IPS DF 6.9 (cell line): ENCODE data around the gene IQCN.

ENCODE experiments used
- DNase-seq: peaks from one replicate; pipeline ENCODE4 v3.0.0-alpha.2; 2013; ENCODE audit warnings: low read depth, low spot score
- H3K27ac ChIP-seq: one replicate; pipeline ENCODE4 v1.5.1; 2013; ENCODE audit warnings: low read length, control low read depth
- H3K27me3 ChIP-seq: 2 replicates; pipeline ENCODE4 v1.6.1; 2013; ENCODE audit warnings: mild to moderate bottlenecking, low read length; ENCODE audit not compliant: control insufficient read depth, insufficient read depth
- H3K36me3 ChIP-seq: 2 replicates; pipeline ENCODE4 v1.6.1; 2013; ENCODE audit warnings: low read length; ENCODE audit not compliant: control insufficient read depth, insufficient read depth
- H3K4me1 ChIP-seq: 2 replicates; pipeline ENCODE4 v1.6.1; 2013; ENCODE audit warnings: low read length; ENCODE audit not compliant: control insufficient read depth, insufficient read depth
- H3K4me3 ChIP-seq: 2 replicates; pipeline ENCODE4 v1.5.1; 2013; ENCODE audit warnings: mild to moderate bottlenecking, low read length
- H3K9me3 ChIP-seq: 2 replicates; pipeline ENCODE4 v1.6.1; 2013; ENCODE audit warnings: low read length, inconsistent platforms; ENCODE audit not compliant: control insufficient read depth, insufficient read depth
- WGBS: extraction: QIAGEN DNeasy Blood & Tissue Kit; methylation state at CpG from one replicate; pipeline ENCODE4 v1.1.7; 2013; ENCODE audit warnings: mixed read lengths, missing lambda C conversion rate; ENCODE audit not compliant: insufficient read length, insufficient coverage; 5-methylcytosine and 5-hydroxymethylcytosine counted together

The IQCN gene, protein sequence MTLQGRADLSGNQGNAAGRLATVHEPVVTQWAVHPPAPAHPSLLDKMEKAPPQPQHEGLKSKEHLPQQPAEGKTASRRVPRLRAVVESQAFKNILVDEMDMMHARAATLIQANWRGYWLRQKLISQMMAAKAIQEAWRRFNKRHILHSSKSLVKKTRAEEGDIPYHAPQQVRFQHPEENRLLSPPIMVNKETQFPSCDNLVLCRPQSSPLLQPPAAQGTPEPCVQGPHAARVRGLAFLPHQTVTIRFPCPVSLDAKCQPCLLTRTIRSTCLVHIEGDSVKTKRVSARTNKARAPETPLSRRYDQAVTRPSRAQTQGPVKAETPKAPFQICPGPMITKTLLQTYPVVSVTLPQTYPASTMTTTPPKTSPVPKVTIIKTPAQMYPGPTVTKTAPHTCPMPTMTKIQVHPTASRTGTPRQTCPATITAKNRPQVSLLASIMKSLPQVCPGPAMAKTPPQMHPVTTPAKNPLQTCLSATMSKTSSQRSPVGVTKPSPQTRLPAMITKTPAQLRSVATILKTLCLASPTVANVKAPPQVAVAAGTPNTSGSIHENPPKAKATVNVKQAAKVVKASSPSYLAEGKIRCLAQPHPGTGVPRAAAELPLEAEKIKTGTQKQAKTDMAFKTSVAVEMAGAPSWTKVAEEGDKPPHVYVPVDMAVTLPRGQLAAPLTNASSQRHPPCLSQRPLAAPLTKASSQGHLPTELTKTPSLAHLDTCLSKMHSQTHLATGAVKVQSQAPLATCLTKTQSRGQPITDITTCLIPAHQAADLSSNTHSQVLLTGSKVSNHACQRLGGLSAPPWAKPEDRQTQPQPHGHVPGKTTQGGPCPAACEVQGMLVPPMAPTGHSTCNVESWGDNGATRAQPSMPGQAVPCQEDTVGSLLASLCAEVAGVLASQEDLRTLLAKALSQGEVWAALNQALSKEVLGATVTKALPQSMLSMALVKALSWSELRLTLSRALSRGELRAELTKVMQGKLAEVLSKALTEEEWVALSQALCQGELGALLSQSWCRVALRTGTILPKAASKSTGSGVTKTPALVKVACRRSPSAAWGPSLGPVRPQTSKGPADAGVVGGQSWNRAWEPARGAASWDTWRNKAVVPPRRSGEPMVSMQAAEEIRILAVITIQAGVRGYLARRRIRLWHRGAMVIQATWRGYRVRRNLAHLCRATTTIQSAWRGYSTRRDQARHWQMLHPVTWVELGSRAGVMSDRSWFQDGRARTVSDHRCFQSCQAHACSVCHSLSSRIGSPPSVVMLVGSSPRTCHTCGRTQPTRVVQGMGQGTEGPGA (N-terminal part only)

DNA sequence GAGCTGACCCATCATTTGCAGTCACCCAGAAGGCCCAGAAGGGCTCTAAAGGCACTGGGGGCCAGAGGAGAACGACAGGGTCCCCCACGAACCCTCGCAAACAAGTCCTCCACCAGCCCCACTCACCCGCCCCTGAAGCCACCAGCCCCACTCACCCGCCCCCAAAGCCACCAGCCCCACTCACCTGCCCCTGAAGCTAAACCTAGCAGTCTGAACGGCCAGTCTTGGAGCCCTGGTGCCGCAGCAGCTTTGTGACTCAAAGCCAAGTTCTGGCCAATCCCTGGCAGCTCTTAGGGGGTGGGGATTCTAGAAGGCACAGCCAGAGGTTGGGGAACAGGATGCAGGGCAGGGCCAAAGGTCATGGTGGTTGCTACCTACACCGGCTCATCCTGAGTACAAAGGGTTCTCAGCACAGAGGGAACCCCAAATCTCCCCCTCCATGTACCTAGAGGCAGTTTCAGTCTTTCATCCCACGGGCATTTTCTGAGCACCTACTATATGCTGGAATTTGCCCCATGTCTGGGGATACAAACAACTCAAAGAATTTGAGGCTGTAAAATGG, at the start of gene IQCN:
Gene IQCN, minus strand, starts transcription at position 234 of the 562 bp plus-strand sequence. CDS start 4,974 bp downstream, outside the sequence.
- DNase-seq, result no peak
- Histone ChIP-seq H3K27me3 (no peaks in the 10 kb centered on the region), H3K27ac (no peak within 1 kb of the TSS), H3K4me1 (no peaks in the 10 kb centered on the region), H3K9me3 (no peaks in the 10 kb centered on the region), H3K36me3 (no peaks in the 10 kb centered on the region; the same call in 1 of the 2 replicates), H3K4me3 (no peak within 1 kb of the TSS)
- no CpG with 5 or more reads among the region's 9 CpGs for WGBS

DNA sequence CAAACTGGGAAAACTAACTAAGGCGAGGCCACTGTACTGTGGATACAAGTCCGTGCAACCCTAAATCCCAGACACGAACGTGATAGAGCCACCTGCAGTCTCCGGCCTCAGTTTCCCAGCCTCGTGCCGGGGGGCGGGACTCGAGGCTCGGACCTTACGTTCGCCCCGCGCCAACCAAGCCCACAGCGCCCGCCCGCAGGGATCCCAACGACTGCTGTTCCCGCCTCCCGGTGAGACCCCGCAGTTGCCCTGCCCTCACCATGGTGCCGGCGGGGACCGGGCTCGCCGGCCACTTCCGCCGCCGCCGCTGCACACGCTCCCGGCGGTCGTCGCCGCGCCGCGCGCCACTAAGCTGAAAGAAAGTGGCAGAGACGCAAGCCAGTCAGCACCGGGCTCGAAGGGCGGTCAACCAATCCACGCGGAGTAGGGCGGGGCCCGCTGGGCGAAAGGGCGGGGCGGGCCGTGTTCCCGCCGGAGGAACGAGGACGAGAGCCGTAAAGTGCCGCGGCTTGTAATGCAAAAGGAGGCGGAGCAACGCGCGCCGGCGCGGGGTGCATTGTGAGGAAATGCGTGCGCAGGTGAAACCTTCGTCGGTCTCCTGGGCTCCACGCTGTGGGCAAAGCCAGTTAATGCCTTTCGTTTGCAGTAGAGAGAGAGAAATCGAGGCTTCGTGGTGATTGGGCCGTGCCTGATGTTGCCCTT, 48.7 kb upstream of the IQCN start, which contains the start of gene LSM4:
Gene LSM4, minus strand, starts transcription at position 318 of the 702 bp plus-strand sequence. Its CDS starts 56 bp downstream, at position 262.
- Histone ChIP-seq H3K27ac (no peak within 1 kb of the TSS), H3K27me3 (no peaks in the 10 kb centered on the region), H3K36me3 (no peaks in the 10 kb centered on the region), H3K4me1 (no peaks in the 10 kb centered on the region), H3K4me3 (peak within 1 kb of the TSS; percentile 65; the same call in 1 of the 2 replicates), H3K9me3 (no peaks in the 10 kb centered on the region)
- no CpG with 5 or more reads among the region's 75 CpGs for WGBS
- DNase-seq, result peak; percentile 98

DNA sequence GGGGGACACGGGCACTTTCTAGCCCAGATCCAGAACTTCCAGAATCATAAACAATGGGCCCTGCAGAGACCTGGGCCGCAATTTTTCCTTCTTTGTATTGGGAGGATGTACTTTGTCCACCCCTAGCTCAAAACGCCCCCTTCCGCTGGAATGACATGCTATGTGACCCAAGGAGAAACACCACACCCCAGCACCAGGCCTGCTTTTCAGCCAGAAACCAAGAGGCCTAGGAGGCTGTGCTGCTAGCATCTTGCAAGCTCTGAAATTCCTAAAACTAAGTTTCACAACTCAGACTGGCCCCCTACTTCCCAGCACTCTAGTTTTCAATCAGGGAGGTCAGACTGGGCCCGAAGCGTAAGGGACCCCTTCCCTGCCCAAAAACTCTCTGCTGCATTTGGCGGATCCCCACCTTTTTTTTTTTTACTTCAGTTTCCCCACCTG, 48.1 kb upstream of the IQCN start:
- Histone ChIP-seq H3K36me3 (no peaks in the 10 kb centered on the region), H3K9me3 (no peaks in the 10 kb centered on the region), H3K4me3 (peak overlapping the region; percentile 65; the same call in 1 of the 2 replicates), H3K27me3 (no peaks in the 10 kb centered on the region), H3K27ac (no peak overlapping the region), H3K4me1 (no peaks in the 10 kb centered on the region)
- no peak for DNase-seq
- WGBS, result no CpG with 5 or more reads among the region's 7 CpGs

DNA sequence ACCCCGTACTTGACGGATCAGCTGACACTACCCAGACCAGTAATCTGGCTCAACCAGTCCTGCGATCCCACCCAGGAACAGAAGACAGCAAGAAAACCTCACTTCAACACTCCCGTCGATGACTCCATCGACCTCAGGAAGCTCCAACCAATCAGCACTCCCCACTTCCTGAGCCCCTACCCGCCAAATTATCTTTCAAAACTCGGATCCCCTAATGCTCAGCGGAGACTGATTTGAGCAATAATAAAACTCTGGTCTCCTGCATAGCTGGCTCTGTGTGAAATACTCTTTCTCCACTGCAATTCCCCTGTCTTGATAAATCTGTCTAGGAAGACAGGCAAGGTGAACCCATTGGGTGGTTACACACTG, 47.5 kb upstream of the IQCN start:
- H3K4me1 ChIP-seq, result no peaks in the 10 kb centered on the region
- DNase-seq, result no peak
- H3K27ac ChIP-seq, result no peak overlapping the region
- H3K4me3 ChIP-seq, result no peak overlapping the region; the same call in 1 of the 2 replicates
- H3K27me3 ChIP-seq, result no peaks in the 10 kb centered on the region
- WGBS, result no CpG with 5 or more reads among the region's 9 CpGs
- H3K36me3 ChIP-seq, result no peaks in the 10 kb centered on the region
- no peaks in the 10 kb centered on the region for H3K9me3 ChIP-seq

DNA sequence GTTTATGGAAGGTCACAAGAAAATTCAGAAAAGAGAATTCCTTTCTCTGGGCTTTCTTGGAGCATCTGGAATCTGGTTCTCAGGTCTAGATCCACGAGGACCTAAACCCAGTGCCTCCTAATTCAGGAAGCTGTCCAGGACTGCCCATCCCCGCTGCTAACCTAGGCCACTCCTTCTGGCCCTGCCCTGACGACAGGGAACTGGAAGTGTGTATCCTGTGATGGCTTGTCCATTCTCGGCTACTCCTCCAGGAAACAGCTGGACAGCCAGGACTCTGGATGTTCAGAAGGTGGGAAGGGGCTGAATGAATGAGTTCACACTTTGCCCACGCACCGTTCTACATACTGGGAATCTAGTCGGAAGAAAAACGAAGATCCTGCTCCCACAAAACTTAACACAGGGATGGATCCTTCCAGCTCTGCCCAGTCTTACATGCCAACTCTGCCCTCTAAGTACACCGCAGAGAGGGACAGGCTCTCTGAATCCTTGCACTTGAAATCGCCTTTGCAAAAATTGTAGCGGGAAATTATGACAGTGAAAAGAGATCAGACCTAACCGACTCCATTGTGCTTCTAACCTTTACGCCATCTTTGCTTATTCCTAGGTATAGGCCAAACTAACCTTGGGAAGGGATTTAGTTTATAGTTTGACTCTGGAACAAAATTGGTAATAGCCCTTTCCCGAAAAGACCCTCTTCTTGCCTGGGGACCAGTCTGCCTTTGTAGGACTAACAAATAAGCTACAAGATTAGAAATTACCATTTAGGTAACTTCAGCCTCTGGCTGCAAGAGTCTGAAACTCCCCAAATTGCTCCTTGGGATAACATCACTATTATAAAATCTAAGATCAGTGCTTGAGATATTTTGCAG, 46.8 kb upstream of the IQCN start:
- Histone ChIP-seq H3K4me3 (no peak overlapping the region), H3K9me3 (no peaks in the 10 kb centered on the region), H3K27ac (no peak overlapping the region), H3K27me3 (no peaks in the 10 kb centered on the region), H3K36me3 (no peaks in the 10 kb centered on the region), H3K4me1 (no peaks in the 10 kb centered on the region)
- WGBS, result no CpG with 5 or more reads among the region's 14 CpGs
- no peak for DNase-seq

DNA sequence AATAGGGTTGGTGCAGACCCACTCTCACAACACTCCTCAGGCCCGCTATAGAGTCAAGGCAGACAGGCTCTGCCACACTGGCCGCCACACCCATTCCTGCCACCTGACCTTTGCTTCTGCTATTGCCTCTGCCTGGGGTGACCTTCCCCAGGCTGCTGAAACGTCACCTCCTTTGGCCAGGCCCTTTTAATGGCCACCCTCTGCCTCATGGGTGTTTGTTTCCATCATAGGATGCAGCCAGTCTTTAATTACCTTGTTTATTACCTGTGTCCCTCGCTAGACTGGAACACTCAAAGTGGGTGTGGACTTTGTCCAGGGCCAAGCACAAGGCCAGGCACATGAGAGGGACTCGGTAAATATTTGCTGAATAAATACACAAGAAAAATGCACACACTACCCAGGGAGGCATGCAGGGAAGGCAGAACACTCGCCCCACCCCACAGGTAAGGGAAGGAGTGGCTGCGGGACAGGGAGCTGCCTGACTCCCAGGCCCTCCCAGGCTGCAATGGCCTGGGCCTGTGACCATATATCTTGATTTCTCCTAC, 45.4 kb upstream of the IQCN start:
- Histone ChIP-seq H3K27ac (no peak overlapping the region), H3K4me1 (no peaks in the 10 kb centered on the region), H3K9me3 (no peaks in the 10 kb centered on the region), H3K4me3 (no peak overlapping the region), H3K36me3 (no peaks in the 10 kb centered on the region), H3K27me3 (no peaks in the 10 kb centered on the region)
- no CpG with 5 or more reads among the region's 7 CpGs for WGBS
- DNase-seq, result no peak

DNA sequence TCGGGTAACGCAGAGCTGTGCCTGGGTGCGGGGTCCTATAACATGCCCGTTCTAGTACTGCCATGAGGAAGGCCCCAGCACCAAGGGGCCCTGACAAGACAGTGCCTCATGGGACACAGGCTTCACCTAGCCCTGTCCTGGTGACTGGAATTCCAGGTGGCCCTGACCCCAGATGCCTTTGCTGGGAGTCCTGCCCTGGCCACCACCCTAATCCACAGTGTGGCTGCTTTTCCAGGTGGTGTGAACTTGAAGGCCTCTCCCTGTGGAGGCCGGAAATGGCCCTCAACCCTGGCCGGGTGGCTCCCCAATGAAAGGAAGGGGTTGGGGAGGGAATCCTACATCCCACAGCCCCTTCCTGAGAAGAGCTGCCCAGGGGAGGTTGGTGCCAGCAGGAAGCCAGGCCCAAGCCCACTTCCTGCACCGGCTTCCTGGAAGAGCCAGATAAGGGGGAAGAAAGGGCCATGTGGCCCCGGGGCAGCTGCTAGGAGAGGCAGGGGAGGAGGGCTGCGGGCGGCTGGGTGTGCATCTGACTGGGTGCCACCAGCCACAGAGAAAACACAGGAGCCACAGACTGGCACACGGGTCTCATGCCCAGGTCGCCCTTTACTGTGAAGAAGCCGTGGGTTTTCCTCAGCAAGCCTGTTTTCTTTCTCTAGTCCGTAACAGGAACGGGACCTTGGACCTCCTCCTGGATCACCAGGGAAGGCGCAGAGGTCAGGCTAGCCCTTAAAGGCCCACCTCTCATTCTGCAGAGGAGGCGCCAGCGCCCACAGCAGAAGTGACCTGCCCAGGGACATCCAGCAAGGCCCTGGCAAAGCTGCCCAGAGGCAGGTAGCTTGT, 43.9 kb upstream of the IQCN start:
- H3K36me3 ChIP-seq, result 0 out of 2 replicates have a peak, but pooled peaks cover under 1% of the 10 kb centered on the region
- H3K9me3 ChIP-seq, result no peaks in the 10 kb centered on the region
- no peak for DNase-seq
- no peak overlapping the region for H3K27ac ChIP-seq
- WGBS, result no CpG with 5 or more reads among the region's 18 CpGs
- H3K4me1 ChIP-seq, result no peaks in the 10 kb centered on the region
- no peaks in the 10 kb centered on the region for H3K27me3 ChIP-seq
- no peak overlapping the region for H3K4me3 ChIP-seq

DNA sequence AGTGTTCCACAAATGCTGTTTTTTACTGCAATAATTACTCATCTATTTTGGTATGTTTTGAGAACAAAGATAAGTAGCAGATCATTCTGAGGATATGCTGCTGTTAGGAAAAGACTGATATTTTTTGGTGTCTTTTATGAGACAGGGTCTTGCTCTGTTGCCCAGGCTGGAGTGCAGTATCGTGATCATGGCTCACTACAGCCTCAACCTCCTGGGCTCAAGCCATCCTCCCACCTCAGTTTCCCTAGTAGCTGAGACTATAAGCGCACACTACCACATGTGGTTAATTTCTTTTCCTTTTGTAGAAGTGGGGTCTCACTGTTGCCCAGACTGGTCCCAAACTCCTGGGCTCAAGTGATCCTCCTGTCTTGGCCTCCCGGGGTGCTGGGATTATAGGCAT, 39.1 kb upstream of the IQCN start:
- H3K4me3 ChIP-seq, result no peak overlapping the region
- H3K27ac ChIP-seq, result no peak overlapping the region
- no peaks in the 10 kb centered on the region for H3K27me3 ChIP-seq
- DNase-seq, result no peak
- H3K4me1 ChIP-seq, result no peaks in the 10 kb centered on the region; the same call in 1 of the 2 replicates
- peaks cover 33% of the 10 kb centered on the region for H3K36me3 ChIP-seq
- H3K9me3 ChIP-seq, result no peaks in the 10 kb centered on the region
- no CpG with 5 or more reads among the region's 3 CpGs for WGBS
